GM23338 (cell line): ENCODE measurements around the gene NIPSNAP3A. TPM values are rescaled to one million over a fixed set of nuclear protein-coding genes. Genes with fewer than 3 reads are reported as not detected.

ENCODE experiments used
- CREB1 ChIP-seq: fragments of 250-450 bp; sonication (Bioruptor Pico); IDR thresholded peaks from 2 replicates; pipeline ENCODE4 v1.5.0; 2020; ENCODE audit warnings: low read depth, mild to moderate bottlenecking, moderate library complexity
- EZH2phosphoT487 ChIP-seq: fragments of 200-600 bp; sonication (generic); IDR thresholded peaks from one replicate; pipeline ENCODE4 v1.8.1; 2018; ENCODE audit warnings: antibody characterized with exemption; ENCODE audit not compliant: unreplicated experiment
- JUNB ChIP-seq: IDR thresholded peaks from one replicate; pipeline ENCODE4 v1.6.1; 2016; ENCODE audit warnings: antibody characterized with exemption; ENCODE audit not compliant: unreplicated experiment
- POLR2AphosphoS5 ChIP-seq: IDR thresholded peaks from 2 replicates; pipeline ENCODE4 v1.6.1; 2016; ENCODE audit warnings: antibody characterized with exemption, low read depth
- polyA plus RNA-seq: library from polyadenylated mRNA; unstranded; fragments of >200 nt; fragmentation: Nextera tagmentation; extraction: Ambion mirVana; gene quantifications from 2 replicates; pipeline ENCODE4 v1.2.1, GENCODE V29; 2016
- total RNA-seq: library from RNA; depleted of rRNA; stranded (reverse); fragments of >200 nt; shearing (Covaris generic); gene quantifications from 2 replicates; pipeline ENCODE4 v1.2.3, GENCODE V29; 2014
- TF ChIP-seq, protein P1 (sequence below): fragments of 250-450 bp; sonication (Bioruptor Pico); IDR thresholded peaks from 2 replicates; pipeline ENCODE4 v1.5.0; 2020; ENCODE audit warnings: mild to moderate bottlenecking, moderate library complexity
- TF ChIP-seq, protein P2 (sequence below), 2 experiments: fragments of 200-600 bp in 1 of 2; sonication (generic) in 1 of 2; conservative IDR thresholded peaks; 2 replicates each; pipeline versions ENCODE4 v1.5.1 to v1.6.1; 2016 to 2017; ENCODE audit warnings: antibody characterized with exemption in 2 of 2, low read depth in 2 of 2, mild to moderate bottlenecking in 2 of 2, moderate library complexity in 1 of 2
- TF ChIP-seq, protein P3 (sequence below): IDR thresholded peaks from 2 replicates; pipeline ENCODE4 v1.6.1; 2016; ENCODE audit warnings: antibody characterized with exemption

The NIPSNAP3A gene
- total and polyA plus RNA-seq, 2 experiments from 2014 or later, result 9.6 to 13.0 TPM

DNA sequence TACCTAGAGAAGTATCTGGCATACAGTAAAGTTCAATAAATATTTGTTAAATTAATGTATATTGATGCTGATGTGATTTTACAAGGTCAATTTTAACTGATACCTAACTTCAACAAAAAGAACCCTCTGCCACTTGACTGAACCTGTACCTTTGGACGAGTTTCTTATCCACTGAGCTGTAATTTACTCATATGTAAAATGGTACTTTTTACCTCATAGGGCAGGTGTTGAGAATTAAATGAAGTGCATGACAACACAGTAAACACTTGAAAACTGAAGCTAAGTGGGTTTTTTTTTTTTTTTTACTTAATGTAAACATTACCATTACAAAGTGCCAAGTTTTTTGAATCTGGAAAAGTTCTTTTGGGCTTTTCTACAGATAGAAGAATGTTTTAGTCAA is 31.9 kb downstream of the NIPSNAP3A start (continued):
- TF ChIP-seq, protein P1, sequence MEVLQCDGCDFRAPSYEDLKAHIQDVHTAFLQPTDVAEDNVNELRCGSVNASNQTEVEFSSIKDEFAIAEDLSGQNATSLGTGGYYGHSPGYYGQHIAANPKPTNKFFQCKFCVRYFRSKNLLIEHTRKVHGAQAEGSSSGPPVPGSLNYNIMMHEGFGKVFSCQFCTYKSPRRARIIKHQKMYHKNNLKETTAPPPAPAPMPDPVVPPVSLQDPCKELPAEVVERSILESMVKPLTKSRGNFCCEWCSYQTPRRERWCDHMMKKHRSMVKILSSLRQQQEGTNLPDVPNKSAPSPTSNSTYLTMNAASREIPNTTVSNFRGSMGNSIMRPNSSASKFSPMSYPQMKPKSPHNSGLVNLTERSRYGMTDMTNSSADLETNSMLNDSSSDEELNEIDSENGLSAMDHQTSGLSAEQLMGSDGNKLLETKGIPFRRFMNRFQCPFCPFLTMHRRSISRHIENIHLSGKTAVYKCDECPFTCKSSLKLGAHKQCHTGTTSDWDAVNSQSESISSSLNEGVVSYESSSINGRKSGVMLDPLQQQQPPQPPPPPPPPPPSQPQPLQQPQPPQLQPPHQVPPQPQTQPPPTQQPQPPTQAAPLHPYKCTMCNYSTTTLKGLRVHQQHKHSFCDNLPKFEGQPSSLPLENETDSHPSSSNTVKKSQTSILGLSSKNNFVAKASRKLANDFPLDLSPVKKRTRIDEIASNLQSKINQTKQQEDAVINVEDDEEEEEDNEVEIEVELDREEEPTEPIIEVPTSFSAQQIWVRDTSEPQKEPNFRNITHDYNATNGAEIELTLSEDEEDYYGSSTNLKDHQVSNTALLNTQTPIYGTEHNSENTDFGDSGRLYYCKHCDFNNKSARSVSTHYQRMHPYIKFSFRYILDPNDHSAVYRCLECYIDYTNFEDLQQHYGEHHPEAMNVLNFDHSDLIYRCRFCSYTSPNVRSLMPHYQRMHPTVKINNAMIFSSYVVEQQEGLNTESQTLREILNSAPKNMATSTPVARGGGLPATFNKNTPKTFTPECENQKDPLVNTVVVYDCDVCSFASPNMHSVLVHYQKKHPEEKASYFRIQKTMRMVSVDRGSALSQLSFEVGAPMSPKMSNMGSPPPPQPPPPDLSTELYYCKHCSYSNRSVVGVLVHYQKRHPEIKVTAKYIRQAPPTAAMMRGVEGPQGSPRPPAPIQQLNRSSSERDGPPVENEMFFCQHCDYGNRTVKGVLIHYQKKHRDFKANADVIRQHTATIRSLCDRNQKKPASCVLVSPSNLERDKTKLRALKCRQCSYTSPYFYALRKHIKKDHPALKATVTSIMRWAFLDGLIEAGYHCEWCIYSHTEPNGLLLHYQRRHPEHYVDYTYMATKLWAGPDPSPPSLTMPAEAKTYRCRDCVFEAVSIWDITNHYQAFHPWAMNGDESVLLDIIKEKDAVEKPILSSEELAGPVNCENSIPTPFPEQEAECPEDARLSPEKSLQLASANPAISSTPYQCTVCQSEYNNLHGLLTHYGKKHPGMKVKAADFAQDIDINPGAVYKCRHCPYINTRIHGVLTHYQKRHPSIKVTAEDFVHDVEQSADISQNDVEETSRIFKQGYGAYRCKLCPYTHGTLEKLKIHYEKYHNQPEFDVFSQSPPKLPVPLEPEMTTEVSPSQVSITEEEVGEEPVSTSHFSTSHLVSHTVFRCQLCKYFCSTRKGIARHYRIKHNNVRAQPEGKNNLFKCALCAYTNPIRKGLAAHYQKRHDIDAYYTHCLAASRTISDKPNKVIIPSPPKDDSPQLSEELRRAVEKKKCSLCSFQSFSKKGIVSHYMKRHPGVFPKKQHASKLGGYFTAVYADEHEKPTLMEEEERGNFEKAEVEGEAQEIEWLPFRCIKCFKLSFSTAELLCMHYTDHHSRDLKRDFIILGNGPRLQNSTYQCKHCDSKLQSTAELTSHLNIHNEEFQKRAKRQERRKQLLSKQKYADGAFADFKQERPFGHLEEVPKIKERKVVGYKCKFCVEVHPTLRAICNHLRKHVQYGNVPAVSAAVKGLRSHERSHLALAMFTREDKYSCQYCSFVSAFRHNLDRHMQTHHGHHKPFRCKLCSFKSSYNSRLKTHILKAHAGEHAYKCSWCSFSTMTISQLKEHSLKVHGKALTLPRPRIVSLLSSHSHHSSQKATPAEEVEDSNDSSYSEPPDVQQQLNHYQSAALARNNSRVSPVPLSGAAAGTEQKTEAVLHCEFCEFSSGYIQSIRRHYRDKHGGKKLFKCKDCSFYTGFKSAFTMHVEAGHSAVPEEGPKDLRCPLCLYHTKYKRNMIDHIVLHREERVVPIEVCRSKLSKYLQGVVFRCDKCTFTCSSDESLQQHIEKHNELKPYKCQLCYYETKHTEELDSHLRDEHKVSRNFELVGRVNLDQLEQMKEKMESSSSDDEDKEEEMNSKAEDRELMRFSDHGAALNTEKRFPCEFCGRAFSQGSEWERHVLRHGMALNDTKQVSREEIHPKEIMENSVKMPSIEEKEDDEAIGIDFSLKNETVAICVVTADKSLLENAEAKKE (CRISPR knock-in tag), result no peak
- TF ChIP-seq CREB1 (no peak), POLR2AphosphoS5 (no peak), EZH2phosphoT487 (no peak), JUNB (no peak)
- TF ChIP-seq, protein P2, sequence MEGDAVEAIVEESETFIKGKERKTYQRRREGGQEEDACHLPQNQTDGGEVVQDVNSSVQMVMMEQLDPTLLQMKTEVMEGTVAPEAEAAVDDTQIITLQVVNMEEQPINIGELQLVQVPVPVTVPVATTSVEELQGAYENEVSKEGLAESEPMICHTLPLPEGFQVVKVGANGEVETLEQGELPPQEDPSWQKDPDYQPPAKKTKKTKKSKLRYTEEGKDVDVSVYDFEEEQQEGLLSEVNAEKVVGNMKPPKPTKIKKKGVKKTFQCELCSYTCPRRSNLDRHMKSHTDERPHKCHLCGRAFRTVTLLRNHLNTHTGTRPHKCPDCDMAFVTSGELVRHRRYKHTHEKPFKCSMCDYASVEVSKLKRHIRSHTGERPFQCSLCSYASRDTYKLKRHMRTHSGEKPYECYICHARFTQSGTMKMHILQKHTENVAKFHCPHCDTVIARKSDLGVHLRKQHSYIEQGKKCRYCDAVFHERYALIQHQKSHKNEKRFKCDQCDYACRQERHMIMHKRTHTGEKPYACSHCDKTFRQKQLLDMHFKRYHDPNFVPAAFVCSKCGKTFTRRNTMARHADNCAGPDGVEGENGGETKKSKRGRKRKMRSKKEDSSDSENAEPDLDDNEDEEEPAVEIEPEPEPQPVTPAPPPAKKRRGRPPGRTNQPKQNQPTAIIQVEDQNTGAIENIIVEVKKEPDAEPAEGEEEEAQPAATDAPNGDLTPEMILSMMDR (conservative IDR thresholded peaks at IDR 0.05; ENCODE audit: low read depth in 2 of 2), result no peak
- TF ChIP-seq, protein P3, sequence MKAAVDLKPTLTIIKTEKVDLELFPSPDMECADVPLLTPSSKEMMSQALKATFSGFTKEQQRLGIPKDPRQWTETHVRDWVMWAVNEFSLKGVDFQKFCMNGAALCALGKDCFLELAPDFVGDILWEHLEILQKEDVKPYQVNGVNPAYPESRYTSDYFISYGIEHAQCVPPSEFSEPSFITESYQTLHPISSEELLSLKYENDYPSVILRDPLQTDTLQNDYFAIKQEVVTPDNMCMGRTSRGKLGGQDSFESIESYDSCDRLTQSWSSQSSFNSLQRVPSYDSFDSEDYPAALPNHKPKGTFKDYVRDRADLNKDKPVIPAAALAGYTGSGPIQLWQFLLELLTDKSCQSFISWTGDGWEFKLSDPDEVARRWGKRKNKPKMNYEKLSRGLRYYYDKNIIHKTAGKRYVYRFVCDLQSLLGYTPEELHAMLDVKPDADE, result no peak
